IMR-90 (cell line): Measurements from ENCODE around the gene ZBTB8A.

Experiments
- BHLHE40 ChIP-seq: fragments of 150-350 bp; IDR thresholded peaks from 2 replicates; pipeline ENCODE4 v1.6.1; 2016; ENCODE audit warnings: mild to moderate bottlenecking, low read depth, low read length
- CHD1 ChIP-seq: IDR thresholded peaks from 2 replicates; pipeline ENCODE4 v1.6.1; 2012; ENCODE audit warnings: low read depth, low read length, improper control_type of control experiment
- MAFK ChIP-seq: IDR thresholded peaks from 2 replicates; pipeline ENCODE4 v1.6.1; 2012; ENCODE audit warnings: low read depth, low read length, improper control_type of control experiment
- MXI1 ChIP-seq: IDR thresholded peaks from 2 replicates; pipeline ENCODE4 v1.6.1; 2012; ENCODE audit warnings: low read depth, mild to moderate bottlenecking, low read length, moderate library complexity, borderline replicate concordance
- POLR2A ChIP-seq: IDR thresholded peaks from 2 replicates; pipeline ENCODE4 v1.6.1; 2012; ENCODE audit warnings: mild to moderate bottlenecking, low read depth, low read length
- RAD21 ChIP-seq: IDR thresholded peaks from 2 replicates; pipeline ENCODE4 v1.6.1; 2012; ENCODE audit warnings: low read length, improper control_type of control experiment
- RCOR1 ChIP-seq: IDR thresholded peaks from 2 replicates; pipeline ENCODE4 v1.6.1; 2012; ENCODE audit warnings: mild to moderate bottlenecking, low read length, improper control_type of control experiment; ENCODE audit not compliant: insufficient replicate concordance
- SMC3 ChIP-seq: fragments of 150-350 bp; IDR thresholded peaks from 2 replicates; pipeline ENCODE4 v1.6.1; 2016; ENCODE audit warnings: low read depth, mild to moderate bottlenecking, antibody characterized with exemption, low read length, moderate library complexity
- TF ChIP-seq, protein P1 (sequence below): conservative IDR thresholded peaks from 2 replicates; pipeline ENCODE4 v1.5.1; 2012; ENCODE audit warnings: mild to moderate bottlenecking, low read depth, low read length, improper control_type of control experiment
- TF ChIP-seq, protein P2 (sequence below): fragments of 150-350 bp; IDR thresholded peaks from 2 replicates; pipeline ENCODE4 v1.6.1; 2017; ENCODE audit warnings: mild to moderate bottlenecking, antibody characterized with exemption, low read length, low read depth

DNA sequence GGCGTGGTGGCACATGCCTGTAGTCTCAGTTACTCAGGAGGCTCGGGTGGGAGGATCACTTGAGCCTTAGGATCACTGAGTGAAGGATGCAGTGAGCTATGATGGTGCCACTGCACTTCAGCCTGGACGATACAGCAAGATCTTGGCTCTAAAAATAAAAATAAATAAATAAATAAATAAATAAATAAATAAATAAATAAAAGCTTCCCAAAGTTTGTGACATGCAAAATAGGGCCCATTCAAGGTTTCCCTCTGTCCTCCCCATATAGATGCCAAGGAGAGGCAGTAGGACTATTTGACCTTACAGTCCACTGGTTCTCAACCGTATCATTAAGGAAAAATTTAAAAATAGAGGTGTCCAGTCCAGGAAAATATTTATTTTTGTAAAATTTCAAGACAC, 70.0 kb downstream of the ZBTB8A start:
- TF ChIP-seq SMC3 (no peak), POLR2A (no peak), MAFK (no peak), RAD21 (no peak), CHD1 (no peak), MXI1 (no peak), RCOR1 (no peak), BHLHE40 (no peak)
- TF ChIP-seq, protein P1, sequence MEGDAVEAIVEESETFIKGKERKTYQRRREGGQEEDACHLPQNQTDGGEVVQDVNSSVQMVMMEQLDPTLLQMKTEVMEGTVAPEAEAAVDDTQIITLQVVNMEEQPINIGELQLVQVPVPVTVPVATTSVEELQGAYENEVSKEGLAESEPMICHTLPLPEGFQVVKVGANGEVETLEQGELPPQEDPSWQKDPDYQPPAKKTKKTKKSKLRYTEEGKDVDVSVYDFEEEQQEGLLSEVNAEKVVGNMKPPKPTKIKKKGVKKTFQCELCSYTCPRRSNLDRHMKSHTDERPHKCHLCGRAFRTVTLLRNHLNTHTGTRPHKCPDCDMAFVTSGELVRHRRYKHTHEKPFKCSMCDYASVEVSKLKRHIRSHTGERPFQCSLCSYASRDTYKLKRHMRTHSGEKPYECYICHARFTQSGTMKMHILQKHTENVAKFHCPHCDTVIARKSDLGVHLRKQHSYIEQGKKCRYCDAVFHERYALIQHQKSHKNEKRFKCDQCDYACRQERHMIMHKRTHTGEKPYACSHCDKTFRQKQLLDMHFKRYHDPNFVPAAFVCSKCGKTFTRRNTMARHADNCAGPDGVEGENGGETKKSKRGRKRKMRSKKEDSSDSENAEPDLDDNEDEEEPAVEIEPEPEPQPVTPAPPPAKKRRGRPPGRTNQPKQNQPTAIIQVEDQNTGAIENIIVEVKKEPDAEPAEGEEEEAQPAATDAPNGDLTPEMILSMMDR = no peak
- TF ChIP-seq, protein P2, sequence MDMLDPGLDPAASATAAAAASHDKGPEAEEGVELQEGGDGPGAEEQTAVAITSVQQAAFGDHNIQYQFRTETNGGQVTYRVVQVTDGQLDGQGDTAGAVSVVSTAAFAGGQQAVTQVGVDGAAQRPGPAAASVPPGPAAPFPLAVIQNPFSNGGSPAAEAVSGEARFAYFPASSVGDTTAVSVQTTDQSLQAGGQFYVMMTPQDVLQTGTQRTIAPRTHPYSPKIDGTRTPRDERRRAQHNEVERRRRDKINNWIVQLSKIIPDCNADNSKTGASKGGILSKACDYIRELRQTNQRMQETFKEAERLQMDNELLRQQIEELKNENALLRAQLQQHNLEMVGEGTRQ = no peak
